HG02938 (cell line): Measurements from ENCODE around the gene KHDC3L.
"Not testable (repeated sequence)": the region's sequence is repeated elsewhere in the genome, so short reads cannot be mapped to it uniquely, and the experiment has no call there.

Experiments used
- ATAC-seq: cut with Tn5 transposase; IDR thresholded peaks from one replicate; pipeline ENCODE4 v1.9.1; 2021; ENCODE audit warnings: mild to moderate bottlenecking, moderate library complexity; ENCODE audit not compliant: unreplicated experiment

KHDC3L gene

GRCh38 chr6:73369157-73369556 is 6.7 kb downstream of the KHDC3L start:
- ATAC-seq: no peak

DNA sequence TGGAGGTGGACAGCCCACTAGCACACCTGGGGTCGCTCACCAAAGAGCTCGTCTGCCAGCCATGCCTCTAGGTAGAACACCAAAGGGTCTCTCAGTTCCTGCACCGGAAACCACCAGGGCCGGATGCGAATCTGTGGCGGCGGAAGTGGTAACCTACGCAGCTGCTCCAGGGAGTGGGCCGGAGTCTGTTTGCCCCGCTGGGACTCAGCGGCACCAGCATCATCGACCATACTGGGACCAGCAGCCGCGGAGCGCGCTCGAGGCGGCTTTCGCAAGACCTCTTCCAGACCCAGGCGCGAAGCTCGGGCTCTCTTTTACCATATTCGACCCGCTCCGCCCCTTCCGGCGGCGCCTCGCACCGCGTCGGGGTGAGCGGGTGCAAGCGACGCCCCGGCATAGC is 7.1 kb downstream of the KHDC3L start, which contains the start of gene OOEP:
Gene OOEP, minus strand, starts transcription at position 335 of the 400 bp plus-strand sequence. Its CDS starts 105 bp downstream, at position 230.
- no peak for ATAC-seq

GRCh38 chr6:73371984-73372383 is 9.5 kb downstream of the KHDC3L start:
- ATAC-seq: no peak

DNA sequence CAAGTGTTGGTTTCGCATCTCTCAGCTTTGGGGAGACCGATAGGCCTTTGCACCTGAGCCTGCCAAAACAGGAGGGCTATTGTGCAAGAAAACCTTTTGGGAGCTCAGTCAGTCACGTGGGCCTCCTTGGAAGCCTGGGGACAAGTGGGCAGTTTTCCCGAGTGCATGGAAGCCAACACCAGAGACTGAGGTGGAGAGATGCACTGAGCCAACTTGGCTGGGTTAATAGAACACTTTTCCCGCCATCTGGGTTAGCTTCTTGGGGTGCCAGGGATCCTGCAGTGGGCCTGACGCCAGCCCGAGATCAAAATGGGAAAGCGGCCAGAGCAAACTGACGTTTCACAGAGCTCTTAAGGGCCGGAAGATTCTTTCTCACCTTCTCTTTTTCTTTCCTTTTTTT is 10.1 kb downstream of the KHDC3L start:
- ATAC-seq: no peak

- ATAC-seq: no peak
These were observed 12.8 kb downstream of the KHDC3L start for GRCh38 chr6:73375216-73375615.

DNA sequence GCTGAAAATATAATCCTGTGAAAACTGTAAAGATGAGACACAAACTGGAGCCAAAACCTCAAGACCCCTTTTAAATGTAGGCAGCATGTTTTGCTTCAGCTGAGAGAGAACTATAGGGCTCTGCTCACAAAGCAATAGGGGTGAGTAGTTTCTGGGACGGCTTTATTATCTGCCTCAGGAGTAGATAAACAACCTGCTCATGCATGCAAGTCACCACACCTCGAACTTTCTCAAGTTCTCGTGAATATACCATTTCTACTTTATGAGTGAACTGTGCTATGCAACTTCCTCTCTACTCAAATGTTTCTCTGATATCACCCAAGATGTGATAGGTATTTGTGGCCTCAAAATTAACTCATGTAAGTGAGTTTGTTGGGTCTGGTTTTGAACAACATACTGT is 14.8 kb downstream of the KHDC3L start:
- no peak for ATAC-seq

GRCh38 chr6:73381531-73381930 is 19.1 kb downstream of the KHDC3L start:
- not testable (repeated sequence) for ATAC-seq

- ATAC-seq: no peak
These were observed 20.1 kb downstream of the KHDC3L start for GRCh38 chr6:73382462-73383113.

- ATAC-seq: peak; percentile 9
These were observed 26.0 kb downstream of the KHDC3L start for GRCh38 chr6:73388433-73388799.

GRCh38 chr6:73388800-73389512 is 26.5 kb downstream of the KHDC3L start:
- peak; percentile 69 for ATAC-seq

DNA sequence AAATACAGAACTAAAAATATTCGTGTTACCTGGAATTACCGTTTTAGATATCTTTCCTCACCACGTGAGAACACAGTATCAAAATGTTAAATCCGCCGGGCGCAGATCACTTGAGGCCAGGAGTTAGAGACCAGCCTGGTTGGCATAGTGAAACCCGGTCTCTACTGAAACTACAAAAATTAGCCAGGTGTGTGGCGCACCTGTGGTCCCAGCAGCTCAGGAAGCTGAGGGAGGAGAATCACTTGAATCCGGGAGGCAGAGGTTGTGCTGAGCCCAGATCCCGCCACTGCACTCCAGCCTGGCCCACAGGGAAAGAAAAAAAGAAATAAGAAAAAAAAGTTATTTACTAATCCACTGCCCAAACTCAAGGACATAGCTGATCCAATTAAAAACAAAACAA is 27.4 kb downstream of the KHDC3L start:
- no peak for ATAC-seq

GRCh38 chr6:73391675-73392074 is 29.2 kb downstream of the KHDC3L start:
- ATAC-seq: no peak

GRCh38 chr6:73392188-73392587 is 29.7 kb downstream of the KHDC3L start:
- not testable (repeated sequence) for ATAC-seq

GRCh38 chr6:73393278-73393677 is 30.8 kb downstream of the KHDC3L start:
- no peak for ATAC-seq

GRCh38 chr6:73394577-73395354 is 32.3 kb downstream of the KHDC3L start, which contains the start of gene DDX43:
TSS of gene DDX43 (plus strand) at chr6:73394828. CDS start at chr6:73394906, 78 bp downstream.
- ATAC-seq: peak; percentile 75

DNA sequence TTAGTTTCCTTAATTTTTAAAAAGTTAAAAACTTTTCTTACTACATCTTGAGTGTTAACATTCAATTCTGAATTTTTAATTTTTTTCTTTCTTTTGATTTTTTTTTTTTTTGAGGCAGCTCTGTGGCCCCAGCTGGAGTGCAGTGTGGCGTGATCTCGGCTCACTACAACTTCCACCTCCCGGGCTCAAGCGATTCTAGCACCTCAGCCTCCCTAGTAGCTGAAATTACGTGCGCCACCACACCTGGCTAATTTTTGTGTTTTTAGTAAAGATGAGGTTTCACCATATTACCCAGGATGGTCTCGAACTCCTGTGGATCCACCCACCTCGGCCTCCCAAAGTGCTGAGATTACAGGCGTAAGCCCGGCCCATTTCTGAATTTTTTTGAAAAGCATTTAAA is 33.4 kb downstream of the KHDC3L start:
- no peak for ATAC-seq

- no peak for ATAC-seq
These were observed 38.2 kb downstream of the KHDC3L start for GRCh38 chr6:73400656-73401055.

DNA sequence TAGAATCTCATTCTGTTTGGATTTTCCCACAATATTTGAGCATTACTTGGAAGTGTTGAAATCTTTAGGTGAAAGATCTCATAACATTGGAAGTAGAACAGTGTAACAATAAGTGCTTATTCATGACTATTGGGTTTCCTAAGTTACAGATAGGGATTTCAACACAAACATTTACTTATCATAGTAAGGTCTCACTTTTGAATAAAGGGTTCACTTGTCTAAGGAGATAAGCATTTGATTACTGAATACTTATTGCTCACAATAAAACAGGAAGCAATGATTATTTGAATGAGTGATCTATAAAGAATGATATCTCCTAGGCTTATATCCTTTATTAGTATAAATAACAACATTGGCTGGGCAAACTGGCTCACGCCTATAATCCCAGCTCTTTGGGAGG is 46.9 kb downstream of the KHDC3L start:
- ATAC-seq: no peak

DNA sequence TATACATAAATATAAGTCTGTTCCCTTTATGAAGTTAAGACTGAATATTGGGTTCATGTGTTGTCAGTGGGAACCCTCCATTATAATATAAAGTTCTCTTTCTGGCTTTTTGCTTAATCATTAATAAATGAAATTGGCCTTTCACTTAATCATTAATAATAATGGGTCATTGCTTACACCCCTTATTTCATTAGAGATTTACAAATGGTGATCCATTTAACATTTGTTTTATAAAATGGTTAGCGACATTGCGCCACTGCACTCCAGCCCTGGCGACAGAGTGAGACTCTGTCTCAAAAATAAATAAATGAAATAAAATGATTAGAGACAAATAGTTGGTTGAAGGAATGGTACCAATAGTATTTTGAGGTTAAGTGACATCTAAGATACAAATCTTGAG is 50.6 kb downstream of the KHDC3L start:
- no peak for ATAC-seq
